ENCODE results near the gene LAIR1. TPM values are rescaled to one million over a fixed set of nuclear protein-coding genes. Genes with fewer than 3 reads are reported as not detected.
A peak's percentile ranks its signal among the peaks of the same experiment; 100 is the strongest.

The LAIR1 gene
- total RNA-seq, 1 experiment from 2014 or later: 0.37 TPM

- TF ChIP-seq ZNF396 (CRISPR knock-in tag; IDR thresholded peaks at IDR 0.05; ENCODE audit: borderline replicate concordance) (no peak), JUN (CRISPR knock-in tag; IDR thresholded peaks at IDR 0.05) (no peak), MYBL2 (CRISPR knock-in tag; IDR thresholded peaks at IDR 0.05) (no peak), E2F4 (CRISPR knock-in tag; IDR thresholded peaks at IDR 0.05; ENCODE audit: borderline replicate concordance, low read depth) (no peak), SOX15 (CRISPR knock-in tag; IDR thresholded peaks at IDR 0.05) (no peak), ZSCAN18 (CRISPR knock-in tag; IDR thresholded peaks at IDR 0.05) (no peak), CTCF (IDR thresholded peaks at IDR 0.05) (no peak), RORB (CRISPR knock-in tag; IDR thresholded peaks at IDR 0.05) (no peak), ATF2 (CRISPR knock-in tag; IDR thresholded peaks at IDR 0.05; ENCODE audit: borderline replicate concordance, low read depth) (no peak), SP1 (CRISPR knock-in tag; conservative IDR thresholded peaks at IDR 0.05) (no peak), USF2 (CRISPR knock-in tag; IDR thresholded peaks at IDR 0.05) (no peak), ZNF532 (CRISPR knock-in tag; IDR thresholded peaks at IDR 0.05; ENCODE audit: borderline replicate concordance) (no peak), ZNF121 (CRISPR knock-in tag; IDR thresholded peaks at IDR 0.05) (no peak)
- peaks cover 41% of the 10 kb centered on the region for H3K27me3 Mint-ChIP-seq (ENCODE audit: low read depth)
- no peak overlapping the region for H3K4me3 Mint-ChIP-seq
- no peak overlapping the region for H3K27ac Mint-ChIP-seq
- ChIA-PET POLR2A (interaction anchor here (0.6 kb wide), 2 partner anchors 9 to 28 kb away, joined by 3 to 7 read pairs; no protein-coding TSS in a partner anchor), CTCF (interaction anchor here (0.6 to 4.0 kb wide), 31 partner anchors 10 to 293 kb away, joined by 3 to 66 read pairs (median 7); partner anchors contain the start of genes LENG9, MBOAT7 and TTYH1)
- peaks cover 26% of the 10 kb centered on the region for H3K4me1 Mint-ChIP-seq
- no peak for ATAC-seq
- no peak for DNase-seq (ENCODE audit: low spot score)
- H3K36me3 Mint-ChIP-seq: no peaks in the 10 kb centered on the region
- H3K9me3 Mint-ChIP-seq: no peaks in the 10 kb centered on the region
These were observed 27.4 kb upstream of the LAIR1 start for GRCh38 chr19:54392105-54392504.

- H3K27me3 Mint-ChIP-seq (ENCODE audit: low read depth): peaks cover 43% of the 10 kb centered on the region
- ChIA-PET POLR2A (interaction anchor here (0.6 kb wide), 2 partner anchors 9 to 29 kb away, joined by 3 to 7 read pairs; no protein-coding TSS in a partner anchor), CTCF (interaction anchor here (0.6 to 4.0 kb wide), 37 partner anchors 9 to 293 kb away, joined by 3 to 66 read pairs (median 5); partner anchors contain the start of genes LAIR1, LENG8, LENG9 and MBOAT7)
- no peak overlapping the region for H3K4me3 Mint-ChIP-seq
- no peak overlapping the region; the same call in 1 of the 2 replicates for H3K27ac Mint-ChIP-seq
- DNase-seq (ENCODE audit: low spot score) (peak; percentile 44), ATAC-seq (peak; percentile 81)
- TF ChIP-seq ZNF281 (CRISPR knock-in tag; IDR thresholded peaks at IDR 0.05) (no peak), GTF2I (CRISPR knock-in tag; conservative IDR thresholded peaks at IDR 0.05) (0 out of 2 replicates have a peak, but pooled peaks have one; percentile 34)
- no peaks in the 10 kb centered on the region for H3K9me3 Mint-ChIP-seq
- H3K4me1 Mint-ChIP-seq: peaks cover 26% of the 10 kb centered on the region
- H3K36me3 Mint-ChIP-seq: no peaks in the 10 kb centered on the region
These were observed 26.9 kb upstream of the LAIR1 start for GRCh38 chr19:54391589-54392061.
